HT-29 (cell line): ENCODE measurements around the gene ABCD2. TPM values are rescaled to one million over a fixed set of nuclear protein-coding genes. Genes with fewer than 3 reads are reported as not detected.
A peak's percentile ranks its signal among the peaks of the same experiment; 100 is the strongest.
"Not testable (repeated sequence)": the region's sequence is repeated elsewhere in the genome, so short reads cannot be mapped to it uniquely, and the experiment has no call there.

Source experiments
- DNase-seq: peaks from one replicate; pipeline ENCODE4 v3.0.0-alpha.2; 2015; ENCODE audit warnings: low spot score
- total RNA-seq: library from RNA; depleted of rRNA; stranded (reverse); fragments of >200 nt; shearing (Covaris generic); gene quantifications from 2 replicates; pipeline ENCODE4 v1.2.3, GENCODE V29; 2014; rRNA removed

Gene ABCD2
- total RNA-seq, result not detected in 2 replicates

DNA sequence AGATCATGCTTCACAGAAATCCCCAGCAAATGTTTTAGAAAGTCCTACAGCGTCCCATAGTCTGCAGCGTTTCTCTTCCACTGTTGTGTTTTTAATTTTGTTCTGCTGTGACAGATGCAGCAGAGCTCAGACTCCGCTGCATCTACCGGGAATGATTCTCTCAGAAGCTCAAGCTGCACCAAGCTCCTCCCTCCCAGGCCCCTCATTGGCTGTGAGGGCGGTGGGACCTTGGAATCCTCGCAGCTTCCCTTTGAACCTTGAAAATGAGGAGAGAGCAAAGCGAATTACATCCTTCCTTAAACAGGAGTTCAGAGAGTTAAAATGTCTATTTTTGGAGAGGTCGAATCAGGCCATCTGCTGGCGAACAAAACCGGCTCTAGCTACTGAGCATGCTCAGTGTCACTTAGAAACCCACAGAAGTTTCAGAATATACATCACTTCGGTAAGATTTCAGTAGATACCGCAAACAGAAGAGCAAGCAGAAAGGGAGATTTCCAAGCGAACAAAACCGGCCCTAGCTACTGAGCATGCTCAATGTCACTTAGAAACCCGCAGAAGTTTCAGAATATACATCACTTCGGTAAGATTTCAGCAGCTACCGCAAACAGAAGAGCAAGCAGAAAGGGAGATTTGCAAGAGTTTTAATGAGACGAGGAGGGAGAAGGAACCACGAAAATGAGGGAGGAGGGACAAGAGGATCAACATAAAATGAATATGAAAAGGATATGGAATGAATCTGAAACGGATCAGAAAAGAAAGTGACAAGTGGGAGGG, at the start of gene ABCD2:
Gene ABCD2, minus strand, starts transcription at position 144 of the 774 bp plus-strand sequence. CDS start 188 bp downstream, outside the sequence.
- DNase-seq, result peak; percentile 42

DNA sequence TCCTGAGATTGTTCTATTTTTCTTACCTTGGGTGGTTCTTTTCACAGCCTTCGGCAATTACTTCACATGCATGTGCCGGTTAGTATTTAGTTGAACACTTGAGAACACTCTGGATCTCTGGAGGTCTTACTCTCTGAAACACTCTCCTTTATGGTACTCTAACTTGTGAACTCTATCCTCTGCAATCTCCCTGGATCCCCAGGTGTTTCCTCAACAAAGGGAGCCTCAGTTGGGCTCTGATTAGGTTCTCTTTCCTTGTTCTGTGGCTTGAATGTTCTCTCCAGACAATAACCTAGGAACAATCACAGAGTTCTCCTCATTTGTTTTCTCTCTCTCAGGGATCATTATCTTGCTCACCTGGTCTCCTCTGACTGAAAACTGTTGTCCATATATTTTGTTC, 40.5 kb upstream of the ABCD2 start:
- DNase-seq, result no peak

DNA sequence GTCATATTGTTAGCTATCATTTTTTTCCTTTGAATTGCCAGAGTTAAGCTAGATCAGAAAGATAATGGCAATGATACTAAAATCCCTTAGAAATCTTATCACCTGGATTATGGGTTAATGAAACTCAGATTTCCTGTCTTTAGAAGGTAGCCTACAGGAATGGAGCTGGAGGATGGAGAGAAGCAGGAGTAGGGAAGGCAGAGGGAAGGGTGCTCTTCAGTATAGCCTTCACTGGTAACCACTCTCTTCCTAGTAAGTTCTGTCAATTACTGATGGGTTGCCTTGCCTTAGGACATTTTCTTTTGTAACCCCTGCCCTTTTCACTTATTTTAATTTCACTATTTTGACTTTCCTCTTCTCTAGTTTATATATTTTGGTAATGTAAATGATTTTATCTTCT, 27.8 kb upstream of the ABCD2 start:
- no peak for DNase-seq

DNA sequence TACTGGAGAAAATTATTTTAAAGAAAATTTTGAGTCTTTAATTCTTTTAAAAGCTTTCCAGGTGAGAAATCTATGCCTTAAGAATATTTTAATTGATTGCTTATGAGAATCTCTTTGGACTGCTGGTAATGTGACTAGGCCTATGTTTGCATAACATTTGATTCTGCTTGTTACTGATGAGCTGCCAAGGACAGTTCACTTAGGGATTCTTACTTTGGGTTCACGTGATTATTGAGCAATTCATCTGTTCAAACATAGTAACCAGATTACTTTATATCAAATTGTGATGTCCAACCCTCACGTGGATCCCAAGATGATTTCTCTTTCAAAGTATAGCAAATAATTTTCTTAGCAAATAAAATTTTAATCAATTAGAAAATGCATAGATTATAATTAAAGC, 27.4 kb upstream of the ABCD2 start:
- DNase-seq, result no peak

DNA sequence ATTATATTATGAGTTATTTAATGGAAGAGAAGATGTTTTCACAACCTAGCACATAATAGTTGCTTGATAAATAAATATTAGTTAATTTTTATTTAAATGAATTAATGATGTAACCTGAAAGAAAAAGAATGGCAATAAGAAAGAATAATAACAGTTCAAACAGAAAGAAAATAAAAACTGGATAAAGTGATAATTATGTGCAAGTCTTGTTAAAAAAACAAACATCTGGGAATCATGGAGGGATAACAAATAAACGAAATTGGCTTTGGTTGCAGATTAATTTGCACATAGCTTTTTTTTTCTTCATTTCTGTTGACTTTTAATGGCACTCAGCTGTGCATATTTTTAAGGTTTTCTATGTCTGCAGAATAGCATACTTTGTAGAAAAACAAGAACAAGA, 23.4 kb upstream of the ABCD2 start:
- DNase-seq, result no peak

DNA sequence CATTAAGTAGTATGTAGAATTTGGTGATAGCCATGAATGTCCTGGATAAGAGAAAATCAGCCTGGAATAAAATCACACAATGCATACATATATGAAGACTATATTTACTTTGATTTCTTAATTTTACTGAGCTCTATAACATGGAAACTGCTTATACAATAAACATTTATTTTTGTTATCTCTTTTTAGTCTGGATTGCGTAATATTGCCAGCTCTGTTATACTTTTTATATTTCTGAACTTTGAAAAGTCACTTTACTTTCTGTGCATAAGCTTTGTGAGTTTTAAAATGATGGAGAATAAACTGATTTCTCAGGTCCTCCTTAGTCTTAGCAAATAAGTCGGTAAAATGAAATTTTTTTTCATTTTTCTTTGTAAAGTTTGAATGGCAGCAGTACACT, 19.2 kb upstream of the ABCD2 start:
- no peak for DNase-seq

DNA sequence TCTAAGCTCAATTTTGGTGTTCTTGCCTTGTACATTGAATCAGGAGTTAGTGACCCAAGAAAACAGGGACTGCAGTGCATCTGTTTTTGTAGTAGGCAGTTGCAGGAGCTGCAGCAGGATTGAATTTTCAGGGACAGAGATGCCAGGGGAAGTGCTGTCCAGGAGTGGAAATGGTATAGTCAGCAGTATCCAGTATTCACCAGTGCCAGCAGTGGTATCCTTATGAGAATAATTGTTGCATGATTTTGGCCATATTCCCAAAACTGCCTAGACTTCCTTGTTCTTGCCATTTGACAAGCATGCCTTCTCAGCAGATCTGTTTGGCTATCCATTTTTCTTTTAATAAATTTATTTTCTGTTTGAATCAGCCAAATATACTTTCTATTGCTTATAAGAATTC, 18.6 kb upstream of the ABCD2 start:
- no peak for DNase-seq

DNA sequence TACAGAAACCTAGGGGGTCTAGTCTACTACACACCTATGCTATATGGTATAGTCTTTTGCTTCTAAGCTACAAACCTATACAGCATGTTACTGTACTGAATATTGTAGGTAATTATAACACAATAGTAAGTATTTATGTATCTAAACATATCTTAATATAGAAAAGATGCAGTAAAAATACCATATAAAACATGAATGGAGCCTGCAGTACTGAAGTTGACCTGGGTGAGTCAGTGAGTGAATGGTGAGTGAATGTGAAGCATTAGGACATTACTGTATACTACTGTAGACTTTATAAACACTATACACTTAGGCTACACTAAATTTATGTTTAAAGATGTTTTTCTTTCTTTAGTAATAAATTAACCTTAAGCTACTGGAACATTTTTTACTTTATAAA, 13.1 kb upstream of the ABCD2 start:
- DNase-seq, result no peak

DNA sequence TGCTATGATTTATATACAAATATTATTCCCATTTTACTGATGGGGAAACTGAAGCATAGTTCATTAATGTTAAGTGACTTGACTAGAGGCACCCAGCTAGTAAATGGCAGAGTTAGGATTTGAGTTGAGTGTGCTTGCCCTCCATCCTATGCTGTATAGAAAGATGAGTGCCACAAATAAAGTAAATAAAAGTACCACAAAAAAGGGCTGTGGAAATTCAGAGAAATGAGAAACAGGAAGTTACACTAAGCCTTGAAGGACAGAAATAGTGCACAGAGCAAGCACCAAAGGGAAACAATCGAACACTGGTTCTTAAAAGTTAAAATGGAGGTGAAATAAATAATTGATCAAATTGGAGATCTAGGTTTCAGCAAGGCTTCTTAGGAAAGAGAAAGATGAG, 9.2 kb upstream of the ABCD2 start:
- DNase-seq, result no peak

DNA sequence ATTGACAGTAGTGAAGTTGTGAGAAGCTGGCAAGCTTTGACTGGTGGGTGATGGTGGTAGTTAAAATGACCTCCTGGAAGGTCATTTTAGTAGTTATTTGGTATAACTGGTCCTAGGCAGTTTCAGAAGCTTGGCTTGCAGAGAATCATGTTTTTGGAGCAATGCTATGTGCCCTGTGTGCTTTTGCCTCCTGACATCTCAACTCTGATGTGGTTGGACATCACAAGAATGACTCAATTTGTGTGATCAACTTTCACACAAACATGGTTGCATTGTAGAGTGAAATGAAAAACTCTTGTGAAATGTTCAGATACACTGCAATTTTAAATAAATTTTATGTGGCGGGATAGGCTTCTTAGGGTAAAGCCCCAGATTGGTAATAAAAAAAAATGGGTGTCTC, 8.3 kb upstream of the ABCD2 start:
- DNase-seq, result no peak

DNA sequence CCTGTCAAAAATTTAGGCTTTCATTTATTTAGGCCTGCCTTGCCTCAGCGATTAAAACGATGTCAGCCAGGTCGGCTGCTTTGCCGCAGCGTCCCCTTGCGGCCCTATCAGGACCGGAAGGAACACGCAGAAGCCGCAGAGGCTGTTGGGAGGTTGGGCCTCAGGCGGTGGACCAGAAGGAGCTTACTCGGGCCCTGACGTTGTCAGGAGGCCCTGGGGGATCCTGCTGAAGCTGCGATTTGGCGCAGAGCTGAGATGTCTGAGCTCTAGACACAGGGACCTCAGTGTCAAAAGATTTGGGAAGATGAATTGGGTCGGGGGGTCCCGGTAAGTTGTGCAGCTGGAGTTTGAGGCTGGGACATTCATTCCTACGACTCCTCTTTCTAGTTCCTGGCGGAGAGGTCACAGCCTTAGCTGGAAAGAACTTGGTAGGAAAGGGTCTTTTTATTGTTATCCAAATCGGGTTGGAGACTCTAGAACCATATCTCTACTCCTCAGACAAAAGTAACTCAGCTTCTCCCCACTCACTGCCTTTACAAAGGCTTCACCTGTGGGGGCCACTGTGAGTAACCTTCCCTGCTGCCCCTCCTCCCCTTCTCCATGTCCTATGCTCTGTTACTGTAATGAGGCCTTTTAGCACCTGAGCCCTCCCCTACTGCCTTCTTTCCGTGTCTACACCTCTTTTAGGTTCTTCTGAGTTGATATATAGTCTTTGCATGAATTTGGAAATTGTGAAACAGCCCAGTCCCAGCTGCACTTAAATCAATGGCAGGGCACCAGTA, 6.6 kb upstream of the ABCD2 start:
- DNase-seq, result no peak

DNA sequence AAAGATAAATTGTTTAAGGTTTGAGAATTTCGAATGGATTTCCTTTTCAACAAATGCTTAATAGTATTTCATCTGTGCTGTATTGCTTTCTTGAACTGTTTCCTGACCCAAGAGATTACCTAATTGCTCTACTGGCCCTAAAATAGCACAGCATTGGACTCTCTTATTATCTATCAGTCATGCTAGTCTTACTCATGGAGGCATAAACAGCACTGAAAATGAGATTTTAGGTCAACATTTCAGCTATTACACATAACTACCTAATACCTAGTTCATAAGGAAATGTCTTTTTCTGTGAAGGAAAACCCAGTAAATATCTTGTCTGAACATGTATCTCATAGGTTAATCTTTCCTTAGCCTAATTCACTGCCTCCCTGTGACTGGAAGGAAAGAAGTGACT, 4.3 kb upstream of the ABCD2 start:
- no peak for DNase-seq

DNA sequence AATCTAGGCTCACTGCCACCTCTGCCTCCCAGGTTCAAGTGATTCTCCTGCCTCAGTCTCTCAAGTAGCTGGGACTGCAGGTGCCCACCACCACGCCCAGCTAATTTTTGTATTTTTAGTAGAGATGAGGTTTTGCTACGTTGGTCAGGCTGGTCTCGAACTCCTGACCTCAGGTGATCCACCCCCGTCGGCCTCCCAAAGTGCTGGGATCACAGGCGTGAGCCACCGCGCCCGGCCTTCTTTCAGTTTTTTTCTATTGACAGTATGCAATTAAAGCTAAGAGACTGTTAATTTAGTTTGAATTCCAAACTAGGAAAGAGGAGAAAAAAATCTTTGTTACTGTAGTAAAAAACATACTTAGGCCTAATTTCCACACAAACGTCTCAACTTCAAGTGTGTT, 3.6 kb upstream of the ABCD2 start:
- DNase-seq, result not testable (repeated sequence)

DNA sequence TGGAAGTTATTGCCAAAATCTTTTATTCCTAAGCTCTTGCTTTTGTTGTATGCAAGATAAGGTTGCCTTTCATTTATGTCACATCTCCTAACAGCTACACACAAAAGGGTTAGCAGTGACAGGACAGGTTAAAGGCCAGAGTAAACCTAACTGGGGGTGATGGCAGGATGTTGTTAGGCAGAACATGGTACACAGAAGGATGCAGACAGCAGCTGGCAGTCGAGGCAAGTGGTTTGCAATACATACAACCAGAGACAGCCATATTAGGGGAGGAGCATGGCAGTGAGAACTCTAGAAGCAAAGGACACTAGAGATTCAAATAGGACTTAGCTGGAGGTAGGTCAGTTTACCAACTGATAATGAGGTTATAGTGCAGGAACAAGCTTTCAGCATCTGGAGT, 2.7 kb upstream of the ABCD2 start:
- DNase-seq, result no peak

DNA sequence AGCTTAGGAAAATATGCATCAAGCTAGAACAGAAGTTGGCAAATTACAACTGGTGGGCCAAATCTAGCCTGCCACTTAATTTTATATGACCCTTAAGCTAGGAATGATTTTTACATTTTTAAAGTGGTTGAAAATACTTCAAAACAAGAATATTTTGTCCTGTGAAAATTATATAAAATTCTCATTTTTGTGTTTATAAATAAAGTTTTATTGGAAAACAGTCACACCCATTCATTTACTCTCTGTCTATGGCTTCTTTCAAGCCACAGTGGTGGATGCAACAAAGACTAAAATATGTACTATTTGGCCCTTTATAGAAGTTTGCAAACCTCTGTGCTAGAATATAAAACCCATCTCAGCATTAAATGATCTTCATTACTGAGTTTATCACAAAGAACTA, 2.1 kb upstream of the ABCD2 start:
- no peak for DNase-seq

DNA sequence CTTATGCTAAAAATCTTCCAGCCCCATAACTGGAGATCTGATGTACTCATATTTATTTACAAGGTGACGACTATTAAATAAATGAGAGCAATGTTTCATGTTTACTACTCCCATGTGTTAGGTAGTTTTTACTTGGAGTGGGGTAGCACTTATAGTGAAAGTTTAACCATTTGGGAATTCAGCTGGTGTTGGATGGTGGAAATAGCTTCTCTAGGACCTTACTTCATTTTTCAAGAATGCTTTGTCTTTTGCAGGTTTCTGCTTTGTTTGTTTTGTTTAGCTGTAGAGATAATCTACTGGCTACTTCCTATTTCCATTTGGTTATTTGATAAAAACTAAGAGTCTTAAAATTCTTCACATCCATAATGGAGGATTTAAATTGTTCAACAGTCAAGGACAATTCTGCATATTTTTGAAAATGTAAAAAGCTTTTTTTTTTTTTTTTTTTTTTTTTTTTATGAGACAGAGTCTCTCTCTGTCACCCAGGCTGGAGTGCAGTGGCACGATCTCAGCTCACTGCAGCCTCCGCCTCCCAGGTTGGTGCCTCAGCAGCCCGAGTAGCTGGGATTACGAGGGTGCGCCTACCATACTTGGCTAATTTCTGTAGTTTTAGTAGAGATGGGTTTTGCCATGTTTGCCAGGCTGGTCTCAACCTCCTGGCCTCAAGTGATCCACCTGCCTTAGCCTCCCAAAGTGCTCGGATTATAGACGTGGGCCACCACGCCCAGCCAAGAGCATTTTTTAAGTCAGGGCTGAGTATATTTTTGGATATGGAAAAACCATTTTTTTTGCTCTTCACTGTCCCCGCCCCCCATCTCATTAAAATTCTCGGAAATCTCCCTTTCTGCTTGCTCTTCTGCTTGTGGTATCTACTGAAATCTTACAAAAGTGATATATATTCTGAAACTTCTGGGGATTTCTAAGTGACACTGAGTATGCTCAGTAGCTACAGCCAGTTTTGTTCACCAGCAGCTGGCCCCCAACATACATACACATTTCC, 1.4 kb upstream of the ABCD2 start:
- no peak for DNase-seq

DNA sequence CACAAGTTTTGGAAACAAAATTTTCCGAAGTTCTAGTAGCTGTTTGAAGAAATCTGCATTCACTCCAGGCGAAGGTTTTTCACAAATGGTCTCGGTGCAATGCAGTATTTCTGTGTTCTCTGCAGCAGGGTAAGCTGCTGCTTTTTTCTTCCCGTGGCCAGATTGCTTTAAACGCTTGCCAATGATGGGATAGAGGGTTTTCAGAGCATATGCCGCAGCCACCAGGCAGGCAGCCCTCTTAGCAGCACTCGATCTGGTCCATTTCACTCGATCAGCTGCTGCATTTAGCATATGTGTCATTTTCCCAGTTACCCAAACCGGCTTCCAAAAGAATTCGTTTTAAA, 315 bp downstream of the ABCD2 start:
- DNase-seq, result no peak

DNA sequence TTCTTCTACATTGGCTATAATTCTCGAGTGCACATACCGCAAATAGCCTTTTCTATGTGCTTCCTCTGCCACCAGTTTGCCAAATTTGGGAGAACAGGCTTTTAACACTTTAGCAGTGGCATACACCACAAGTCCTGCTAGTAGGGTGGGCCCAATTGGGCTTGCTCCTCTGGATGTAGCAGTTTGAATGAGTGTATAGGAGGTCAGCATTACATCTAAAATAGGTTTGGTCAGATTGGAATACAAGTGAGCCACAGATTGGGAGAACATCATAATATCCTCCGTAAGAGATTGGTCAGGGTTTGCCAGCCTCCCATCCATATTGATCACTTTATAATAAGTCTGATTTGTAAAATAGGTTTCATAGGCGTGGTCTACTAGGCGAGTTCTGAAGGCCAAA, 902 bp downstream of the ABCD2 start:
- no peak for DNase-seq

DNA sequence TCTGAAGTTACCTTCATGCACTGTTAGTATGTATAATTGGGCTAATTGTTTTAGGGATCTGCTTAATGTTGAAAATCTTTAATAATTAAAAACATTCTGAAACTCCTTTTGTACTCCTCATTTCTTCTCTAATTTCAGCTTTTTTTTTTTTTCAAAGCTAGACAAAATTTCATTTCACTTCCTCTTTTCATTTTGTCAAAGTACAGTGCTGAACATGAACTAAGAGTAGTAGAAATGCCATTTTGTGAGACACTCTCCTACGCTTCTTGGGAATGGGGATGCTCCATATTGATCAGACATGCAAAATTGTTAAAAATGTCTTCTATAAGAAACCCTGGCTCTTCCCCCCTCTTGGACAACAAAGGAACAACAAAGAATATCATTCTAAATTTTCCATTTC, 1.7 kb downstream of the ABCD2 start:
- no peak for DNase-seq

DNA sequence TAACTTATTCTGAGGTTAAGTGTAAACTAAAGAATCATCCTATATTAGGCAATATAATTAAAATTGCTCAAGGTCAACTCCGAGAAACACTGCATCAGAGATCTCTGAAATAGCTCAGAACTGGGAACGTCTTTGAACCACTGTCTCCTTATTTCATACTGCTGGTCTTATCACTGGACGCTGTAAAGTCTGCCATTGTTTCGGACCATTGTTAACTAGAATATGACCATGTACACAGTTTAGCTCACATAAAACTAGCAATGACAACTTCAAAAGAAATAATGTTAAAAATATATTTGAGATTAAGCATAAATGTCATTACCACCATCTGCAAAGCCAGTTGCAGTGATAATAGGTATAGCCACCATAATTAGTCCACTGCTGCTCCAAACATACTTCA, 2.9 kb downstream of the ABCD2 start:
- no peak for DNase-seq

DNA sequence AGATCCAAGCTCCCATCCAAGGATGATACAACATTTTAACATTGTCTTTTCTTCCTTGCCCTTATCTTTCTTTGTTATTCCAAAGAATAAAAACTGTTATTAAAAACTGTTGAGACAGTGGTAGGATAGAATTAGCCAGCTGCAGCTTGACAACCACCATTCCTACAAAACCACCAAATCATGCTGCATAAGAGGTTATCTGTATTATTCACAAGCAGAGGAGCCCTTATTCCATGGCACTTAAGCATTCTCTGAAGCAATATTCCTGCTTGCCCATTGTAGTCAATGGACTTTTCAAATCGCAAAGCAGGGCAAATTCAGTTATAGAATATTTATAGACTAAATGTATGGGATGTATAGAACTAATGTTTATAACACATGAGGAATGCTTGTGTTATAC, 3.4 kb downstream of the ABCD2 start:
- no peak for DNase-seq

DNA sequence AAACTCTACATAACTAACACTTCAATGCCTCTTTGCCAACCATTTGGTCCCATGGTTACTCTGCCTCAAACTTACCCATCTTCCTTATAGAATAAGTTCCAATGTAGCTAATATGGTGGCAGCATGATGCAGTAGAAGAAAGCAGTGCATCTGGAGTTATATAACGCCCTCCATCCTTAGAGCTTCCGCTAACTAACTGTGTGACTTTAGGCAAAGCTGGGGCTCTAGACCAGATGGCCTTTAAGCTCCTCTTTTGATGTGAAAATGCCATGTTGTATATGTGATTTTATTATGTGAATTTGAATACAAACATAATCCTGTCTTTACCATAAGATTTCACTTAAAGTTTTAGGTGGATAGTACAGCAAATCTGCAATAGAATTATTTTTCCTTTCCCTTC, 6.1 kb downstream of the ABCD2 start:
- DNase-seq, result no peak
